HG03378 (cell line): ENCODE data around the gene ARFRP1.
A peak's percentile ranks its signal among the peaks of the same experiment; 100 is the strongest.
"Not testable (repeated sequence)": the region's sequence is repeated elsewhere in the genome, so short reads cannot be mapped to it uniquely, and the experiment has no call there.

Experiments used
- ATAC-seq: cut with Tn5 transposase; IDR thresholded peaks from one replicate; pipeline ENCODE4 v1.9.1; 2021; ENCODE audit warnings: mild to moderate bottlenecking, moderate library complexity; ENCODE audit not compliant: unreplicated experiment

The ARFRP1 gene

DNA sequence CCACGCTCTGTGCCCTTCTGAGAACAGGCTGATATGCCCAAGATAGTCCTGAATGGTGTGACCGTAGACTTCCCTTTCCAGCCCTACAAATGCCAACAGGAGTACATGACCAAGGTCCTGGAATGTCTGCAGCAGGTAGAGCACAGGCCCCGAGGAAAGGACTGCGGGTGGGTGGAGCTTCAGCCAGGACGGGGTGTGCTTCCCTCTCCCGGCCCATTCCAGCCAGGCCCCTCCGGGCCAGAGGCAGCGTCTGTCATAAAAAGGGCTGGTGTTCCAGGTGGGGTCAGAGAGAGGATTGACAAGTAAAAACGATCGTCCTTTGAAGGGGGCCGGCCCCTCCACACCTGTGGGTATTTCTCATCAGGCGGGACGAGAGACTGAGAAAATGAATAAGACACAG, 48.4 kb downstream of the ARFRP1 start:
- ATAC-seq = no peak

DNA sequence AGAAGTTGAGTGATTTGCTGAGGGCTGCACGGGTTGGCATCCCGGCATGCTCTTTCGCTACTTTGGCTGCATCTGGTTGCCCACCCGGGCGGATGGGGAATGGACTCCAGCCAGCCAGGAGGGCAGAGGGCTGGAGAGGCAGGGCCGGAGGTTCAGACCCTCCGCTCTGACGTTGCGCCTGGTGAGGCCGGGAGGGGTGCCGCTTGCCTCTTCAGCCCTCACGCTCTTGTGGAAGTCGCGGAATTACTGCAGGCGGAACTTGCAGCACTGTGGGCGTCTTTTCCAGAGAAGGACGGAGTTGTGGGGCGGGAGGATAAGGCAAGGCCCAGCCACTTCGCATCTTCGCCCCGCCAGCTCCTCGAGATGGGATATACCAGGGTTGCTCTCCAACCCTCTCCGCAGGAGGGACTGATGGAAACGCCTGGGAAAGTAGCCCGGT, 49.0 kb downstream of the ARFRP1 start:
- ATAC-seq = peak; percentile 23

- ATAC-seq = peak; percentile 71
Observed at GRCh38 chr20:63657937-63658748, 49.6 kb downstream of the ARFRP1 start, which contains the start of gene RTEL1. Gene RTEL1 (plus strand): TSS chr20:63658312. CDS start chr20:63659403, 1,091 bp downstream.

DNA sequence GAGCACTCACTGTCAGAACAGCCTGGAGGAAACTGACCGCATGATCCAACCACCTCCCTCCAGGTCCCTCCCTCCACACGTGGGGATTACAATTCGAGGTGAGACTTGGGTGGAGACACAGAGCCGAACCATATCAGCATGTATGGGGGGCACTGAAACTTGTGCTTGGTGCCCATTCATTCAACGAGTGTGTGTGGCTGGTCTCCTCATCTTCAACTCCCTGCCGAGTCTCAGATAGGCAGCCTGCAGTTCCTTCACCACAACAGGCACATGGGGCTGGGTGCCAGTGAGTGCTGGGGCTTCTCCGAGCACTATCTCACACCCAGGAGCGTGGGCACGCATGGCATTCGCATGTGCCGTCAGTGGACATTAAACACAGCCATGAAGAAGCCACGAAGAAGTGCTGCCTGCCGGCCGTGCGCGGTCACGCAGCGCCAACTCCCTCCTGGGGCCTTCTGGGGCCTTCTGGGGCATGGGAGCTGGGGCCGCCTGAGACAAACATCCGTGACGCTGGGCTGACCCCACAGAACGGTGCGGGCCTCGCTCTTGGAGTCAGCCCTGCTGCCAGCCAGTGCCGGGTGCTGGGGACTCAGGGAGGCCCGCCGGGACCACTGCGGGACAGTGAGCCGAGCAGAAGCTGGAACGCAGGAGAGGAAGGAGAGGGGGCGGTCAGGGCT, 50.4 kb downstream of the ARFRP1 start:
- no peak for ATAC-seq

- ATAC-seq = no peak
Observed at GRCh38 chr20:63656451-63656850, 51.3 kb downstream of the ARFRP1 start.

GRCh38 chr20:63655249-63655648, 52.5 kb downstream of the ARFRP1 start:
- no peak for ATAC-seq

DNA sequence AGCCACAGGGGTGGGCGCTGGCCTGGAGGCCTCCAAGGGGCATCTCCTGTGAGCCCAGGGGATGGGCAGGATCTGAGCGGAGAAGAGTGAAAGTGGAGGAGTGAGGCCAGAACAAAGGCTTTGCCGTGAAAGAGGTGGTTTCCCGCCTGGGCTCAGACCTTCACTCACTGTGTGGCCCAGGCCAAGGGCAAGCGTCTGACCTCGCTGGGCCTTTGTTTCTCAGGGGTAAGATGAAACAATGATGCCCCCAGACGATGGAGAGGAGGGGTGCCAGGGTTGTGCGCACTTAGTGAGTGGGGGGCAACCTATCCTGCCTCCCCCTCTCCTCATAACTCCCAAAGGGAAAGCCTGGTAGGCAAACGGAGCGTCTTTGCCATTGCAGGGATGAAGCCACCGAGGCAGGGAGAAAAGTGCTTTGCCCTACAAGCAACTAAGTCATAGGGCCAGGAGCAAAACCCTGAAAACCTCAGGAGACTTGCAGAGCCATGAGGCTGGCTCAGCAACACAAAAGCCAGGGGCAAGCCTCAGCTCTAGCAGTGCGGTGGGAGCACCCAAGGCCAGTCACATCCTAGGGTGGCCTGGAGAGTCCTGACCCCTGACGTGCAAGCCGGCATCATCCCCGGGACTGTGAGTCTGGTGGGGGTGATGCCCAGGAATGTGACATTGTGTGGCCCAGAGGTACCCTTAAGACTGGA, 53.7 kb downstream of the ARFRP1 start:
- ATAC-seq = no peak

DNA sequence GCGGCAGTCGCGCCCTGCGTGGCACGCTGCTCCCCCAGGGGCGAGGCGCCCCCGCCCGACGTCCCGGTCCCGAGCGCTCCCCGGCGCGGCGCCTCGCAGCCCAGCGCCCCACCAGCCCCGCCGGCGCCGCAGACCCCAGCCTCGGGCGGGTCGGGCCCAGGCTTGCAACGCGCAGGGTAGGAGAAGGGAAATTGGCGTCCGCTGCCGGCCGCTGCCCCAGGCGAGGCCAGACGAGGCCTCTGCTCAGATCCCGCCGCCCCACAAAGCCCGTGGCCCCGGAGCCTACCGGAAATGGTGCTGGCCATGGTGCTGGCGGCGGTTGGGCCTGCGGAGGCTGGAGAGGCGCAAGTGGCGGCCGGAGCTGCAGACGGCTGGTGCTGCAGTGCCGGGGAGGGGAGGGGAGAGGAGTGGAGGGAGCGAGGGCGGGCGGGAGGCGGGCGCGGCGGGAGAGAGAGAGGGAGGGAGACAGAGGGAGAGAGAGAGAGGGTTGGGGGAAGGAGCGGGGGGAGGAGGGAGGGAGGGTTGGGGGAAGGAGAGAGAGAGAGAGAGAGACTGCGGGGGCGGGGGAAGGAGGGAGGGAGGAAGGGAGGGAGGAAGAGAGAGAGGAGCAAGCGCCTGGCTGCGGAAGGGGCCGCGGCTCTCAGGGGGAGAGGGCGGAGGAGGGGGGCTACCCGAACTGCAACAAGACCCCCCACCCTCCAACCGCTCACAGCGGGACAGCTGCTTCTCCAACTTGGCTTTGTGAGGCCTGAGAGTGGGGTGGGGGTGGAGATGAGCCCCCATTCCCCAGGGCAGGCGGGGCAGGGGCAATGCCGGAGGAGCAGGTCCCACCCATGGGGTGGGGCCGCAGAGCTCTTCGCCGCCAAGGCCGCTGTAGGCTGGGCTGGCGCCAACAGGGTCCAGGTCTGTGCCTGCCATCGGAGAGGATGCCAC, 54.5 kb downstream of the ARFRP1 start, which contains the start of gene STMN3:
Gene STMN3 (minus strand): TSS at position 384 of the 933 bp plus-strand sequence. CDS start 79 bp downstream, at position 305.
- ATAC-seq = no peak

DNA sequence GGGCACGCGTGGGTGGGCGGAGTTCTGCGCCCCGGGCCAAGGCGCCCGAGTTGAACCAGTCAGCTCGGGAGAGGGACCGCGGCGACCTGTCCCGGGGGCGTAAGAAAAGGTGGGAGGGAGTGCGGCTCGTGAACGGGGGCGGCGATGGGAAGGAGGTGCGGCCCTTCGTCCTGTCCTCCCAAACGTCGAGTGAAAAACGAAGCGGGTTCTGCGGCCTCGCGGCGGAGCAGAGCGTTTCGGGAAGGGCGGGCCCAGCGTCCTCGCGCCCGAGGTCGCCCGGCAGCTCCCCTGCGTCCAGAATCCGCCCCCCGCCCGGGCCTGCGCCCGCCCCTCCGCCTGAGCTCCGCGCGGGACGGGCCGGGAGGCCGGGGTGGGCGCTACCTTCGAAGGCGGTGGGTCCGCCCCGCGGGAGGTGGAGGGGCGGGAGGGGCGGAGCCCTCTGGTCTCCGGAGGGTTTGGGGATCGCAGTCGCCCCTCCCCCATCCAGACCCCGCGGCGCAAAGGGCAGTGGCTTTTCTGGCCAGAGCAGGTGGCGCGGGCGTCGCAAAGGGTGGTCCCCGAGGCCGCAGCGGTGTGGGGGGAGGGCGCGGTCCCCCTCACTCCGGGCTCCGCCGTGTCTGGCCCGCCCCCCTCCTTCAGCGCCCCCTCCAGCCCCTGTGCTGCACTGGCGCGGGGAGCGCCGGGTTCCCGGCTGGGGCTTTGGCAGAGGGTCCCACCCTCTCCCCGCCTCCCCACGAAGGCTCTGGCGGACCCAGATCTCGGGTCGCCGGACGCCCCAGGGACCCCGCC, 55.4 kb downstream of the ARFRP1 start:
- ATAC-seq = no peak

DNA sequence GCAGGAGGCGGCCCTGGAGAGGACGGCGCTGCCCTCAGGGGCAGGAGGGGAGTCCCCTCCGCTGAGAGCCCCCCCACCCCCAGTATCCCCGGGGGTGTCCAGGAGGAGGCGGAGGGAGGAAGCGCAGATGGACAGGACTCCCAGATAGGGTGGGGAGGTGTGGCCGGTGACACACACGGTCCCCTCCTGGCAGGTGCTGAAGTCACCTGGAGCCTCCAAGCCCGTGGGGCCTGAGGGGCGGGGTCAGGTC, 55.9 kb downstream of the ARFRP1 start:
- ATAC-seq = no peak

- not testable (repeated sequence) for ATAC-seq
Observed at GRCh38 chr20:63650486-63650885, 57.3 kb downstream of the ARFRP1 start.

- ATAC-seq = no peak
Observed at GRCh38 chr20:63648895-63649589, 58.7 kb downstream of the ARFRP1 start.
